HG03159 (cell line): ENCODE results near the gene YBX1.

Experiments used
- ATAC-seq: cut with Tn5 transposase; IDR thresholded peaks from one replicate; pipeline ENCODE4 v1.9.1; 2021; ENCODE audit warnings: mild to moderate bottlenecking, moderate library complexity; ENCODE audit not compliant: unreplicated experiment

The YBX1 gene

GRCh38 chr1:42681741-42682483 lies at the start of gene YBX1:
TSS of gene YBX1 (plus strand) at chr1:42682418. CDS start at chr1:42682566, 148 bp downstream.
- ATAC-seq, result peak; percentile 92

GRCh38 chr1:42639116-42639515 lies 43.1 kb upstream of the YBX1 start:
- ATAC-seq, result no peak

- ATAC-seq, result no peak
Observed at GRCh38 chr1:42646056-42646455, 36.2 kb upstream of the YBX1 start.

- ATAC-seq, result no peak
Observed at GRCh38 chr1:42657201-42657600, 25.0 kb upstream of the YBX1 start.

GRCh38 chr1:42657981-42658876 lies 24.0 kb upstream of the YBX1 start, which contains the start of gene PPIH:
TSS of gene PPIH (plus strand) at chr1:42658423. CDS start at chr1:42658447, 24 bp downstream.
- ATAC-seq, result peak; percentile 95

GRCh38 chr1:42658877-42659337 lies 23.3 kb upstream of the YBX1 start:
- peak; percentile 2 for ATAC-seq

- ATAC-seq, result no peak
Observed at GRCh38 chr1:42660907-42661500, 21.2 kb upstream of the YBX1 start.

GRCh38 chr1:42669936-42670335 lies 12.3 kb upstream of the YBX1 start:
- ATAC-seq, result no peak

GRCh38 chr1:42670425-42670824 lies 11.8 kb upstream of the YBX1 start:
- ATAC-seq, result no peak

GRCh38 chr1:42674214-42674613 lies 8.0 kb upstream of the YBX1 start:
- ATAC-seq, result no peak

- ATAC-seq, result no peak
Observed at GRCh38 chr1:42674682-42675081, 7.5 kb upstream of the YBX1 start.

- no peak for ATAC-seq
Observed at GRCh38 chr1:42675467-42675866, 6.8 kb upstream of the YBX1 start.

GRCh38 chr1:42676534-42677087 lies 5.6 kb upstream of the YBX1 start:
- no peak for ATAC-seq

GRCh38 chr1:42679364-42679983 lies 2.7 kb upstream of the YBX1 start:
- ATAC-seq, result no peak

- no peak for ATAC-seq
Observed at GRCh38 chr1:42680055-42680454, 2.2 kb upstream of the YBX1 start.

- no peak for ATAC-seq
Observed at GRCh38 chr1:42680921-42681683, 1.1 kb upstream of the YBX1 start.

GRCh38 chr1:42682484-42682738 lies 193 bp downstream of the YBX1 start:
- ATAC-seq, result peak; percentile 12

GRCh38 chr1:42682739-42683531 lies 717 bp downstream of the YBX1 start:
- peak; percentile 44 for ATAC-seq

- ATAC-seq, result no peak
Observed at GRCh38 chr1:42684139-42684538, 1.9 kb downstream of the YBX1 start.
